Breast epithelium (tissue), 4 donors: ENCODE data around the gene ADAD2. TPM values are rescaled to one million over a fixed set of nuclear protein-coding genes. Genes with fewer than 3 reads are reported as not detected.

Experiments used
- DNase-seq, 2 donors: peaks; one replicate each; pipeline ENCODE4 v3.0.0-alpha.2; 2019; ENCODE audit warnings: low spot score in 2 of 2
- H3K27ac ChIP-seq, 2 donors: fragments of 200-600 bp; sonication (generic) in 1 of 2; one replicate each; pipeline ENCODE4 v1.5.1; 2016 to 2019; ENCODE audit warnings: mild to moderate bottlenecking in 1 of 2
- H3K27me3 ChIP-seq, 2 donors: fragments of 200-600 bp; sonication (generic) in 1 of 2; one replicate each; pipeline versions ENCODE4 v1.5.1 to v1.6.0; 2017 to 2019; ENCODE audit warnings: control low read depth in 1 of 2, mild to moderate bottlenecking in 1 of 2
- H3K36me3 ChIP-seq: fragments of 200-600 bp; one replicate; pipeline ENCODE4 v1.5.1; 2019
- H3K4me1 ChIP-seq, 2 donors: fragments of 200-600 bp; sonication (generic); one replicate each; pipeline ENCODE4 v1.5.1; 2016 to 2019; ENCODE audit warnings: control low read depth in 1 of 2
- H3K4me3 ChIP-seq, 3 donors: fragments of 200-600 bp; sonication (generic); 1 replicate in 2 of 3; 2 replicates in 1 of 3; pipeline ENCODE4 v1.5.1; 2016 to 2019; ENCODE audit warnings: mild to moderate bottlenecking in 3 of 3, moderate library complexity in 2 of 3
- H3K9me3 ChIP-seq, 2 donors: fragments of 200-600 bp; sonication (generic) in 1 of 2; one replicate each; pipeline ENCODE4 v1.5.1; 2016 to 2019; ENCODE audit warnings: control low read depth in 1 of 2
- POLR2A ChIP-seq: fragments of 450-650 bp; IDR thresholded peaks from one replicate; pipeline ENCODE4 v1.6.1; 2016; ENCODE audit warnings: antibody characterized with exemption, mild to moderate bottlenecking, moderate library complexity
- POLR2AphosphoS5 ChIP-seq, 3 donors: sonication (generic); formaldehyde crosslinking; IDR thresholded peaks; one replicate each; pipeline ENCODE4 v1.6.1; 2017; ENCODE audit warnings: antibody characterized with exemption in 3 of 3
- intact Hi-C: fragments of 100-400 bp; cut with DNase I; formaldehyde crosslinking; loops from one replicate; pipeline ENCODE4 v1.15.1; 2023; ENCODE audit warnings: low total_unique reads
- total RNA-seq, 3 donors: library from RNA; depleted of rRNA; stranded (reverse); fragments of >200 nt; gene quantifications; one replicate each; pipeline ENCODE4 v1.1.0, GENCODE V29; 2016
- TF ChIP-seq, protein P1 (sequence below), 3 donors: fragments of 450-650 bp; IDR thresholded peaks; one replicate each; pipeline ENCODE4 v1.5.1; 2016 to 2017; ENCODE audit warnings: antibody characterized with exemption in 3 of 3, mild to moderate bottlenecking in 3 of 3, moderate library complexity in 3 of 3

ADAD2 gene
- total RNA-seq, 3 donors from 2014 or later, result 0.15 to 0.96 TPM; not detected in 1

DNA sequence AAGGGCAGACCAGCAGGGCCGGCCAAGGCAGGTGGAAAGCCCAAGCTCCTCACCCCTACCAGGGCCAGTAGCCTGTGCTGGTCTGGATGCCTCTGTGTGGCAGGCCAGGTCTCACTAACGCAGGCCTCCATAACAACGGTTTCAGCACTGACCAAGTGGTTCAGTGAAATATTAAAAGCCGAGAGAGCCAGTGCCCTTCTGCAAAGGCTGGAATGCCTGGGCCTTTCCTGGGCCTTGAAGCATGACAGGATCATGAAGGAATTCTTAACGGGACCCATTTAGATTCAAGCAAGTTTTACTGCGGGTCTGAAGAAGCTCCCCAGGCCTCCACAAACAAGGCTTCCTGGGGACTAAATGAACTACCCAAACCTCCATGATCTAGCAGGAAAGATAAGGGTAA is 16.3 kb downstream of the ADAD2 start:
- Histone ChIP-seq H3K27ac (no peak overlapping the region), H3K4me1 (no peaks in the 10 kb centered on the region), H3K4me3 (no peak overlapping the region), H3K27me3 (no peaks in the 10 kb centered on the region), H3K9me3 (no peaks in the 10 kb centered on the region), H3K36me3 (no peaks in the 10 kb centered on the region)
- DNase-seq, result no peak
- TF ChIP-seq, protein P1, sequence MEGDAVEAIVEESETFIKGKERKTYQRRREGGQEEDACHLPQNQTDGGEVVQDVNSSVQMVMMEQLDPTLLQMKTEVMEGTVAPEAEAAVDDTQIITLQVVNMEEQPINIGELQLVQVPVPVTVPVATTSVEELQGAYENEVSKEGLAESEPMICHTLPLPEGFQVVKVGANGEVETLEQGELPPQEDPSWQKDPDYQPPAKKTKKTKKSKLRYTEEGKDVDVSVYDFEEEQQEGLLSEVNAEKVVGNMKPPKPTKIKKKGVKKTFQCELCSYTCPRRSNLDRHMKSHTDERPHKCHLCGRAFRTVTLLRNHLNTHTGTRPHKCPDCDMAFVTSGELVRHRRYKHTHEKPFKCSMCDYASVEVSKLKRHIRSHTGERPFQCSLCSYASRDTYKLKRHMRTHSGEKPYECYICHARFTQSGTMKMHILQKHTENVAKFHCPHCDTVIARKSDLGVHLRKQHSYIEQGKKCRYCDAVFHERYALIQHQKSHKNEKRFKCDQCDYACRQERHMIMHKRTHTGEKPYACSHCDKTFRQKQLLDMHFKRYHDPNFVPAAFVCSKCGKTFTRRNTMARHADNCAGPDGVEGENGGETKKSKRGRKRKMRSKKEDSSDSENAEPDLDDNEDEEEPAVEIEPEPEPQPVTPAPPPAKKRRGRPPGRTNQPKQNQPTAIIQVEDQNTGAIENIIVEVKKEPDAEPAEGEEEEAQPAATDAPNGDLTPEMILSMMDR (IDR thresholded peaks at IDR 0.05), result no peak
- intact Hi-C loops, result no loop called here

DNA sequence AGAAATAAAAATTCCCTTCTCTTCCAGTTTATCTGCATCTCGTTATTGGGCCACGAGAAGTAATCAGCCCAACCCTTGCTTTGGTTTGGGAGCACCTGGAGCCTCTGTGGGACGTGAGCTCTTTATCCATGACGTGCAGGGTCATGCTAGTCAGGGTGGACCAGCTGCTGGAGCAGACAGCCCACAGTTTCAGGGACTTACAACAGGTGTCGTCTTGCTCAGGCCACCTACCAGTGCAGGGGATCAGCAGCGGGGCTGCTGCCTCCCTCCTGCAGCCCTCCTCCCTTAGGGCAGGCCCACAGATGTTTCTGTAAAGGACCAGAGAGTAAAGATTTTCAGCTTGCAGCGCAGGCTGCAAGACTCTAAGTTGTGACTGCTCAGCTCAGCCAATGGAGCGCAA is 16.9 kb downstream of the ADAD2 start:
- DNase-seq, result no peak
- H3K27ac ChIP-seq, result no peak overlapping the region
- TF ChIP-seq POLR2A (no peak), POLR2AphosphoS5 (IDR thresholded peaks at IDR 0.05) (no peak)
- TF ChIP-seq, protein P1 (IDR thresholded peaks at IDR 0.05), result no peak
- no peaks in the 10 kb centered on the region for H3K9me3 ChIP-seq
- H3K4me1 ChIP-seq, result no peaks in the 10 kb centered on the region
- H3K4me3 ChIP-seq, result no peak overlapping the region
- H3K27me3 ChIP-seq, result no peaks in the 10 kb centered on the region
- intact Hi-C loops, result no loop called here
- H3K36me3 ChIP-seq, result no peaks in the 10 kb centered on the region

- DNase-seq, result no peak
- Histone ChIP-seq H3K27ac (no peak overlapping the region), H3K36me3 (no peaks in the 10 kb centered on the region), H3K4me1 (no peaks in the 10 kb centered on the region), H3K4me3 (no peak overlapping the region), H3K9me3 (no peaks in the 10 kb centered on the region), H3K27me3 (no peaks in the 10 kb centered on the region)
- intact Hi-C loops, result no loop called here
- TF ChIP-seq, protein P1 (IDR thresholded peaks at IDR 0.05), result no peak
- TF ChIP-seq POLR2A (no peak), POLR2AphosphoS5 (IDR thresholded peaks at IDR 0.05) (no peak)
Measured at GRCh38 chr16:84209989-84210388, 19.0 kb downstream of the ADAD2 start.

DNA sequence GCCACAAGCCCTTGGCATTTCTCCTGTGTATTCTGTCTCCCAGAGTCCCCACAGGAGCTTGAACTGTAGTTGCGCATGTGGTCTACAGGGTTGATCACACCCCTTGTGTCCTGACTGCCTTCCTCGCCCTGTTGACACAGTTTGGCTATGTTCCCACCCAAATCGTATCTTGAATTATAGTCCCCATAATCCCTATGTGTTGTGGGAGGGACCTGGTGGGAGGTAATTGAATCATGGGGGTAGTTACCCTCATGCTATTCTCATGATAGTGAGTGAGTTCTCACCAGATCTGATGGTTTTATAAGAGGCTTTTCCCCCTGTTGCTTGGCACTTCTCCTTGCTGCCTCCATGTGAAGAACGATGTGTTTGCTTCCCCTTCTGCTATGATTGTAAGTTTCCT is 21.2 kb downstream of the ADAD2 start:
- Histone ChIP-seq H3K4me3 (no peak overlapping the region), H3K9me3 (no peaks in the 10 kb centered on the region), H3K36me3 (no peaks in the 10 kb centered on the region), H3K4me1 (no peaks in the 10 kb centered on the region), H3K27me3 (no peaks in the 10 kb centered on the region), H3K27ac (no peak overlapping the region)
- no peak for DNase-seq
- intact Hi-C loops, result no loop called here
- TF ChIP-seq POLR2AphosphoS5 (IDR thresholded peaks at IDR 0.05), result no peak

- no peaks in the 10 kb centered on the region for H3K9me3 ChIP-seq
- no peak overlapping the region for H3K4me3 ChIP-seq
- H3K27ac ChIP-seq, result no peak overlapping the region
- no peak for DNase-seq
- no peaks in the 10 kb centered on the region for H3K4me1 ChIP-seq
- no peaks in the 10 kb centered on the region for H3K36me3 ChIP-seq
- TF ChIP-seq POLR2A, result no peak
- no peak for TF ChIP-seq POLR2AphosphoS5 (IDR thresholded peaks at IDR 0.05)
- TF ChIP-seq, protein P1 (IDR thresholded peaks at IDR 0.05), result no peak
- intact Hi-C loops, result no loop called here
- no peaks in the 10 kb centered on the region for H3K27me3 ChIP-seq
Measured at GRCh38 chr16:84212631-84213030, 21.7 kb downstream of the ADAD2 start.

GRCh38 chr16:84214451-84215066 is 23.6 kb downstream of the ADAD2 start:
- Histone ChIP-seq H3K27ac (no peak overlapping the region), H3K4me3 (no peak overlapping the region), H3K4me1 (no peaks in the 10 kb centered on the region), H3K27me3 (no peaks in the 10 kb centered on the region), H3K36me3 (no peaks in the 10 kb centered on the region), H3K9me3 (no peaks in the 10 kb centered on the region)
- TF ChIP-seq, protein P1 (IDR thresholded peaks at IDR 0.05), result no peak
- TF ChIP-seq POLR2A (no peak), POLR2AphosphoS5 (IDR thresholded peaks at IDR 0.05) (no peak)
- DNase-seq, result no peak
- intact Hi-C loops, result loop anchor here (2.0 kb wide), 1 partner anchor 56 kb away; no protein-coding TSS in a partner anchor
